IPS DF 6.9 (cell line): ENCODE measurements around the gene TPSAB1.
"Not testable (repeated sequence)": the region's sequence is repeated elsewhere in the genome, so short reads cannot be mapped to it uniquely, and the experiment has no call there.

Experiments used
- DNase-seq: peaks from one replicate; pipeline ENCODE4 v3.0.0-alpha.2; 2013; ENCODE audit warnings: low read depth, low spot score
- H3K27ac ChIP-seq: one replicate; pipeline ENCODE4 v1.5.1; 2013; ENCODE audit warnings: low read length, control low read depth
- H3K27me3 ChIP-seq: 2 replicates; pipeline ENCODE4 v1.6.1; 2013; ENCODE audit warnings: mild to moderate bottlenecking, low read length; ENCODE audit not compliant: control insufficient read depth, insufficient read depth
- H3K36me3 ChIP-seq: 2 replicates; pipeline ENCODE4 v1.6.1; 2013; ENCODE audit warnings: low read length; ENCODE audit not compliant: control insufficient read depth, insufficient read depth
- H3K4me1 ChIP-seq: 2 replicates; pipeline ENCODE4 v1.6.1; 2013; ENCODE audit warnings: low read length; ENCODE audit not compliant: control insufficient read depth, insufficient read depth
- H3K4me3 ChIP-seq: 2 replicates; pipeline ENCODE4 v1.5.1; 2013; ENCODE audit warnings: mild to moderate bottlenecking, low read length
- H3K9me3 ChIP-seq: 2 replicates; pipeline ENCODE4 v1.6.1; 2013; ENCODE audit warnings: low read length, inconsistent platforms; ENCODE audit not compliant: control insufficient read depth, insufficient read depth
- WGBS: extraction: QIAGEN DNeasy Blood & Tissue Kit; methylation state at CpG from one replicate; pipeline ENCODE4 v1.1.7; 2013; ENCODE audit warnings: mixed read lengths, missing lambda C conversion rate; ENCODE audit not compliant: insufficient read length, insufficient coverage; 5-methylcytosine and 5-hydroxymethylcytosine counted together

TPSAB1 gene

DNA sequence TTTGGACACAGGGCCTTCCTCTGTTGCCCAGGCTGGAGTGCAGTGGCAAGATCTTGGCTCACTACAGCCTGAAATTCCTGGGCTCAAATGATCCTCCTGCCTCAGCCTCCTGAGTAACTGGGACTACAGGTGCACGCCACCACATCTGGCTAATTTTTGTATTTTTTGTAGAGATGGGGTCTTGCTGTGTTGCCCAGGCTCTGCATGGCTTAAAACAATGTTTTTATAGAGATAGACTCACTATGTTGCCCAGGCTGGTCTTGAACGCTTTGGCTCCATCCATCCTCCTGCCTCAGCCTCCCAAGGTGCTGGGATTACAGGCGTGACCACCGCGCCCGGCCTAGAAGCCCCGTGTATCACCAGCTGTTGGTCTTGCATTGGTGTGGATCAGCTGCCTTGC, 28.9 kb downstream of the TPSAB1 start:
- H3K9me3 ChIP-seq, H3K36me3 ChIP-seq, DNase-seq, H3K27ac ChIP-seq, H3K27me3 ChIP-seq, H3K4me1 ChIP-seq, H3K4me3 ChIP-seq: not testable (repeated sequence)
- no CpG with 5 or more reads among the region's 7 CpGs for WGBS

DNA sequence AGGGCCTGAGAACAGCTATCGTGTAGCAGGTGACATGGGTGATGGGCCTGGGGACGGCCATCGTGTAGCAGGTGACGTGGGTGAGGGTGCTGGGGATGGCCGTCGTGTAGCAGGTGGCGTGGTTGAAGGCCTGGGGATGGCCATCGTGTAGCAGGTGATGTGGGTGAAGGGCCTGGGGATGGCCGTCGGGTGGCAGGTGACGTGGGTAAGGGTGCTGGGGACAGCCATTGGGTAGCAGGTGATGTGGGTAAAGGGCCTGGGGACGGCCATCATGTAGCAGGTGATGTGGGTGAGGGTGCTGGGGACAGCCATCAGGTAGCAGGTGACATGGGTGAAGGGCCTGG, 30.8 kb downstream of the TPSAB1 start:
- WGBS: no CpG with 5 or more reads among the region's 12 CpGs
- Histone ChIP-seq H3K36me3 (no peaks in the 10 kb centered on the region), H3K4me3 (no peak overlapping the region), H3K27ac (no peak overlapping the region), H3K27me3 (no peaks in the 10 kb centered on the region), H3K4me1 (no peaks in the 10 kb centered on the region), H3K9me3 (no peaks in the 10 kb centered on the region)
- no peak for DNase-seq

DNA sequence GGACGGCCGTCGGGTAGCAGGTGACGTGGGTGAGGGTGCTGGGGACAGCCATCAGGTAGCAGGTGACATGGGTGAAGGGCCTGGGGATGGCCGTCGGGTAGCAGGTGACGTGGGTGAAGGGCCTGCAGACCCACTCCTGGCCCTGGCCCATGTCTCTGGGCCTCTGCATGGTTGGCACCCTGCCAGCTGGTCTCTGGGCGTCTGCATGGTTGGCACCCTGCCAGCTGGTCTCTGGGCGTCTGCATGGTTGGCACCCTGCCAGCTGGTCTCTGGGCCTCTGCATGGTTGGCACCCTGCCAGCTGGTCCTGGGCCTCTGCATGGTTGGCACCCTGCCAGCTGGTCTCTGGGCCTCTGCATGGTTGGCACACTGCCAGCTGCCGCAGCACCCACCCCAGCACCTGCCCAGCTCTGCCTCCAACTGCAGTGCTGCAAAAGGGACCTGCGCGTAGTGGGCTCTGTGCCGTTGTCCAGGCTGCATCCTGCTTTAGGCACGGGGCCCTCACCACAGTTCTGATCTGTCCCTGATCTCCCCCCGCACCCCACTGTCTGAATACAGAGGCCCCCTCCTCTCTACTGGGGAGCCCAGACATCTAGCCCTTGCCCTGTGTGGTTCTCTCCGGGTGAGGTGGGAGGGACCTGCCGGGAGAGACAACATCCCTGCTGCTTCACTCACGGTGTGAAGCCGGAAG, 31.4 kb downstream of the TPSAB1 start:
- not testable (repeated sequence) for H3K9me3 ChIP-seq, DNase-seq, H3K4me3 ChIP-seq, H3K4me1 ChIP-seq, H3K27ac ChIP-seq, H3K27me3 ChIP-seq, H3K36me3 ChIP-seq
- no CpG with 5 or more reads among the region's 19 CpGs for WGBS

DNA sequence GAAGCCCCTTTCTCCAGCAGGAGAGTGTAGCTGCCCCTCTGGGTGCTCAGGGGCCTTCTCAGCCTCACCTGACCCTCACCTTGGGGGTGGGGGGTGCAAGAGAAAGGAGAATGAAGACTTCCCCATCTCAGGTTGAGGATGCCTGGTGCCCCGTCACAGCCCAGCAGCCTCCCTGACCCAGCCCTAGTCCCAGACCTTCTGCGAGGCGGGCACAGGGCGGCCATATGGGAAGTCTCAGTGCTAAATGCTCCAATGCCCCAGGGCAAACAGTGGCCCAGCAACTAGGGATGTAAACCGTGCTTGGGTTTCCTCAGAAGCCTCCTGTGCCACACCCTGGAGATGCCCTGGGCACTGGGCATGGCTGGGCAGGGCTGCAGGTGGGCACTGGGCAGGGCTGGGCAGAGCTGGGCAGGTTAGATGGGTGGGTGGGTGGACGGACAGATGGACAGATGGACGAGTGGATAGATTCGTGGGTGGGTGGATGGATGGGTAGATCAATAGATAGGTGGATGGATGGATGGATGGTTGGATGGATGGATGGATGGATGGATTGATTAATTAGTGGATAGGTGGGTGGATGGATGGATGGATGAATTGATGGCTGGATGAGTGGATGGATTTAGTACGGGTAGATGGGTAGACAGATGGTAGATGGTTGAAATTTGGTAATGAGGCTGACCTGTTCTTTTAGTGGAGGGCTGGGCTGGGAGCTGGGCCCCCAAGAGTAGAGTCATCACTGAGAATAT, 32.1 kb downstream of the TPSAB1 start:
- Histone ChIP-seq H3K36me3 (no peaks in the 10 kb centered on the region), H3K4me3 (no peak overlapping the region), H3K27me3 (no peaks in the 10 kb centered on the region), H3K27ac (no peak overlapping the region), H3K9me3 (no peaks in the 10 kb centered on the region), H3K4me1 (no peaks in the 10 kb centered on the region)
- DNase-seq: no peak
- no CpG with 5 or more reads among the region's 9 CpGs for WGBS

DNA sequence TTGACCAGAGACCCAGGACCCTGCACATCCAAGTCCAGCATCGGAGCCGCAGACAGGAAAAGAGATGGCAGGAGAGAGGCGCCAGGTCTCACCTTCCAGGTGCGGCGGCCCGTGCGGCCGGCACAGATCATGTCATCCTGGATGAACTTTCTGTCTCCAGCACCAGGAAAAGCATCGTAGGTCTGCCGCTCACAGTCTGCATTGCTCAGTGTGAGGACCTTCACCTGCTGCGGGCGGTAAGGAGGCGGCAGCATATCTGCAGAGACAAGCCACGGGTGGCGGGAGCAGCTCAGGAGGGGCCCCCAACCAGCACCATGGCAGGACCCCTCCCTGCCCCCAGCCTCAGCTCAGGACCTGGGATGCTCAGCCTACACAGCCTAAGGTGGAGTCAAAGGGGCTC, 33.3 kb downstream of the TPSAB1 start:
- H3K4me3 ChIP-seq: no peak overlapping the region
- WGBS: no CpG with 5 or more reads among the region's 15 CpGs
- H3K36me3 ChIP-seq: no peaks in the 10 kb centered on the region
- H3K27ac ChIP-seq: no peak overlapping the region
- no peaks in the 10 kb centered on the region for H3K9me3 ChIP-seq
- DNase-seq: no peak
- H3K4me1 ChIP-seq: peaks cover 5% of the 10 kb centered on the region
- H3K27me3 ChIP-seq: no peaks in the 10 kb centered on the region

DNA sequence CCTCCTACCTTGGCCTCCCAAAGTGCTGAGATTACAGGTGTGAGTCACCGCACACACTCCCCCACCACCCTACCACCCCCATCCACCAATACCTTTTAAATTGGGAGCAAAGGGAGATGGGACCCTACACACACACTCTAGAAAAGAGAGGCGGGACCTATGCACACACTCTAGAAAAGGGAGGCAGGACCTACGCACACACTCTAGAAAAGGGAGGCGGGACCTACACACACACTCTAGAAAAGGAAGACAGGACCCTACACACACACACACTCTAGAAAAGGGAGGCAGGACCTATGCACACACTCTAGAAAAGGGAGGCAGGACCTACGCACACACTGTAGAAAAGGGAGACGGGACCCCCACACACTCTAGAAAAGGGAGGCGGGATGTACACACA, 34.3 kb downstream of the TPSAB1 start:
- Histone ChIP-seq H3K4me1 (peaks cover 5% of the 10 kb centered on the region), H3K4me3 (no peak overlapping the region), H3K36me3 (no peaks in the 10 kb centered on the region), H3K27ac (no peak overlapping the region), H3K9me3 (no peaks in the 10 kb centered on the region), H3K27me3 (no peaks in the 10 kb centered on the region)
- WGBS: no CpG with 5 or more reads among the region's 7 CpGs
- DNase-seq: no peak

DNA sequence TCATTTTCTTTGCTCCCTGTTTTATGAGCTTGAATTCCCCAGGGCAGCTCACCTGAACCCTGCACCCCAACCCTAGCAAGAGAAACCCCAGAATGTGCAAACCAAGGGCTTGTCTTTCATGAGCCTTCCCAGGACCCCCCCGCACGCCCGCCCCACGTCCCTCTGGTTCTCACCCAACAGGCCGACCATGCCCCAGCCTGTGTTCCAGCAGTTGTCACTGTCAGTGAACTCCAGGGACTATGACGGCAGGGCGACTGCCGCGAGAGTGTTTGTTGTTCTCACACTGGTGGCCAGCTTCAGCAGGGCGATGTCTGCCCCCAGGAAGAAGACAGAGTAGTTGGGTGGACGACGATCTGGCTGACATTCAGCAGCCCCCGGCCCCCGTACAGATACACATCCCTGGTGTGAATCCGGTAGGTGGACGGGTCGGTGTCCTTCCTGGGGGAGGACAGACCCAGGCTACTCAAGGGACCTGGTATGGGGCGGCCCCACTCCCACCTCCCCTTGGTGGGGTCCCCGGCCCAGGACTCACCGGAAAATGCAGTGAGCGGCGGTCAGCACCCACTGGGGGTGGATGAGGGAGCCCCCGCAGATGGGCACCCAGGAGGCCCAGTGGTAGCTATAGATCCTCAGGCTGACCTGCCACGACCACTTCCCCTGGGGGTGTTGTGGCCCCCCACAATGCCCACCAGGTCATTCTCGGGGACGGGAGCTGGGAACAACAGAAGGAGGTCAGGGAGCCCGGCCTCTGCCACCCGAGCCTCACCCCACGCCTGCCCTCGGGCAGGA, 35.5 kb downstream of the TPSAB1 start:
- H3K9me3 ChIP-seq: no peaks in the 10 kb centered on the region
- no peak for DNase-seq
- H3K4me3 ChIP-seq: no peak overlapping the region
- WGBS: no CpG with 5 or more reads among the region's 30 CpGs
- H3K36me3 ChIP-seq: no peaks in the 10 kb centered on the region
- no peak overlapping the region for H3K27ac ChIP-seq
- peaks cover 5% of the 10 kb centered on the region for H3K4me1 ChIP-seq
- H3K27me3 ChIP-seq: no peaks in the 10 kb centered on the region

DNA sequence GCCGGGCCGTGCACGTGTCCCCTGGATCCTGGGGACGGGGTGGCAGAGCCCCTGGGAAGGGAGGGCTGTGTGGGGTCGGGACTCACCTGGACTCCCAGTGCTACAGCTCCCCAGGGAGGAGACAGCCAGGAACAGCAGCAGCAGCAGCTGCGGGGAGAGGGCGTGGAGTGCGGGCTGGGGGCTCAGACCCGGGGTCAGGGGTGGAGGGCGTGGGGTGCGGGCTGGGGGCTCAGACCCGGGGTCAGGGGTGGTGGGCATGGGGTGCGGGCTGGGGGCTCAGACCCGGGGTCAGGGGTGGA, 36.0 kb downstream of the TPSAB1 start:
- no CpG with 5 or more reads among the region's 14 CpGs for WGBS
- Histone ChIP-seq H3K4me3 (no peak overlapping the region), H3K9me3 (no peaks in the 10 kb centered on the region), H3K4me1 (peaks cover 5% of the 10 kb centered on the region), H3K27ac (no peak overlapping the region), H3K36me3 (no peaks in the 10 kb centered on the region), H3K27me3 (no peaks in the 10 kb centered on the region)
- DNase-seq: no peak

DNA sequence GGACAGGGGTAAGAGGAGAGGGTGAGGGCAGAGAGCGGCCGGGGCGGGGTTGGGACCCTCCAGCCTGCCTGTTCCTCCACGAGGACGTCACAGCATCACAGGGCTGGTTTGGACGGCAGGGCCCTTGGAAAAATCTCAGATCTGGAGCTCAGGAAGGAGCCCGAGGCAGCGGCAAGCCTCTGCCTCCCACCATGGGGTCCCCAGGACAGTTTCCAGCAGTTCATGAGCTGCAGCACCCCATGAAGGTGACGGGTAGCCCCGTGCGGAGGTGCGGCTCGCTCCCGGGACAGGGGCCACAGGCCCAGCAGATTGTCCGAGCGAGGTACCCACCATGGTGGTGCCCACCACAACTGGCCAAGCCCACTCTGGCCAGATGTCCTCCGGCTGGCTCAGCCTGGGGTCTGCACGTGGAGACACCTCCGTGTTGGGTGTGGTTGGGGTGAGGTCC, 36.7 kb downstream of the TPSAB1 start:
- H3K36me3 ChIP-seq: no peaks in the 10 kb centered on the region
- DNase-seq: no peak
- H3K4me3 ChIP-seq: no peak overlapping the region
- H3K27me3 ChIP-seq: no peaks in the 10 kb centered on the region
- WGBS: no CpG with 5 or more reads among the region's 19 CpGs
- no peaks in the 10 kb centered on the region for H3K9me3 ChIP-seq
- H3K4me1 ChIP-seq: peaks cover 5% of the 10 kb centered on the region
- no peak overlapping the region for H3K27ac ChIP-seq

DNA sequence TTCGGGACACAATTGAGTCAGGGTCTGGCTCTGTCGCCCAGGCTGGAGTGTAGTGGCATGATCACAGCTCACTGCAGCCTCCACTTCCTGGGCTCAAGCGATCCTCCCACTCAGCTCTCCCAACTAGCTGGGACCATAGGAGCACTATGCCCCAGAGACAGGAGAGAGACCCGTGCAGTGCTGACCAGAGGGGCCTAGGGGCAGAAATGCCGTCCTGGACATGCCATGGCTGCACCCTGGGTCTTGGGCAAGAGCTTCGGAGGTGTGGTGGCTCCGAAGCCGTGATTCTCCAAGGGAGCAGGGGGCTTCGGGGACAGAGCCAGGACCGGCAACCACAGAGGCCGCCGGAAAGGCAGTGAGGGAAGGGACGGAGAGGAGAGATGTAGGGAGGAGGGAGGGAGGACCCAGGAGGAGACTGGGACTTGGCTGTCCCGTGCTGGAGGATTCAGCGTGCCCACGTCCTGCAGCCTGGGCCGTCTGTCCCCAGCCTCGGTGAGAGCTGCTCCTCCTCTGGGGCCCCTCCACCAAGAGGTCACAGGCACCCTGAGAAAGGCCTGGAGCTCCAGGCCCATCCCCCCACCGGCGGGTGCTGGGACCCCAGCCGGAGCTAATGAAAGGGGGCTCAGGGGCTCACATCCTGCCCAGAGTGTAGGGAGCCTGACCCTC, 37.2 kb downstream of the TPSAB1 start:
- H3K36me3 ChIP-seq: no peaks in the 10 kb centered on the region
- no peaks in the 10 kb centered on the region for H3K27me3 ChIP-seq
- no peak overlapping the region for H3K4me3 ChIP-seq
- no peaks in the 10 kb centered on the region for H3K9me3 ChIP-seq
- WGBS: no CpG with 5 or more reads among the region's 21 CpGs
- no peak overlapping the region for H3K27ac ChIP-seq
- DNase-seq: no peak
- H3K4me1 ChIP-seq: peaks cover 5% of the 10 kb centered on the region
